HepG2 (cell line): ENCODE results near the gene SLIRP. TPM values are rescaled to one million over a fixed set of nuclear protein-coding genes. Genes with fewer than 3 reads are reported as not detected.
A peak's percentile ranks its signal among the peaks of the same experiment; 100 is the strongest.

ENCODE experiments used
- ATAC-seq: fragments of 200-7000 bp; cut with Tn5 transposase; 3 replicates; pipeline ENCODE4 v1.9.1; 2020; ENCODE audit warnings: mild to moderate bottlenecking, moderate library complexity
- BruUV-seq: library from RNA; stranded (reverse); fragments of 400-500 nt; replicated peaks from 2 replicates; lab custom pipeline; 2021; lab: Mats Ljungman, UMichigan
- CTCF ChIA-PET: fragments of 300-600 bp; formaldehyde crosslinking; extraction: SDS; loops from one replicate; lab custom pipeline; 2021; ENCODE audit warnings: low total read pairs, inconsistent platforms, low intra/inter-chr PET ratio; lab: Yijun Ruan, JAX
- POLR2A ChIA-PET: fragments of 350-600 bp; sonication (Branson Sonifier 250); formaldehyde crosslinking; loops from one replicate; lab custom pipeline; 2020; ENCODE audit warnings: antibody characterized with exemption, inconsistent platforms; lab: Yijun Ruan, JAX
- DNase-seq: peaks from one replicate; pipeline ENCODE4 v3.0.0-alpha.2; 2015; ENCODE audit warnings: low spot score
- FAIRE-seq: peaks from 3 replicates; lab custom pipeline; 2011; peaks lifted over from hg19 to GRCh38; lab: Jason Lieb, UNC
- H2AFZ ChIP-seq: one replicate; pipeline ENCODE4 v1.6.1; 2011; ENCODE audit warnings: low read length, inconsistent platforms
- H3K27ac ChIP-seq: fragments of 300-600 bp; 3 replicates; pipeline ENCODE4 v1.8.0; 2011; ENCODE audit warnings: mixed run types, mild to moderate bottlenecking, mixed read lengths, low read length, inconsistent platforms; ENCODE audit not compliant: insufficient read depth; ENCODE audit errors: extremely low read length
- H3K27me3 ChIP-seq, 2 experiments: fragments of 200-600 bp in 1 of 2; 2 replicates in 1 of 2; 3 replicates in 1 of 2; pipeline versions ENCODE4 v1.6.0 to v1.8.0; 2011; ENCODE audit warnings: low read length in 2 of 2, mild to moderate bottlenecking in 2 of 2, moderate library complexity in 2 of 2, inconsistent platforms in 1 of 2; ENCODE audit not compliant: insufficient read depth in 2 of 2, control insufficient read depth in 1 of 2
- H3K36me3 ChIP-seq, 2 experiments: fragments of 200-600 bp in 1 of 2; replicated peaks in 1 of 2; 2 replicates in 1 of 2; 3 replicates in 1 of 2; pipeline versions ENCODE4 v1.5.1 to v1.8.0; 2011; ENCODE audit warnings: low read length in 2 of 2, inconsistent platforms in 1 of 2; ENCODE audit not compliant: insufficient read depth in 2 of 2, control insufficient read depth in 1 of 2
- H3K4me1 ChIP-seq: 2 replicates; pipeline ENCODE4 v1.5.1; 2012; ENCODE audit warnings: low read length, inconsistent platforms; ENCODE audit not compliant: insufficient read depth
- H3K4me2 ChIP-seq: 2 replicates; pipeline ENCODE4 v1.6.0; 2011; ENCODE audit warnings: low read depth, low read length, inconsistent platforms
- H3K4me3 ChIP-seq, 3 experiments: fragments of 200-600 bp in 1 of 3; sonication (generic), shearing (Covaris generic) in 1 of 3; replicated peaks in 1 of 3; 2 replicates each; pipeline ENCODE4 v1.5.1; 2011 to 2016; ENCODE audit warnings: low read length in 3 of 3, inconsistent platforms in 2 of 3, low read depth in 2 of 3, mild to moderate bottlenecking in 2 of 3, control low read depth in 1 of 3, mixed read lengths in 1 of 3; ENCODE audit not compliant: insufficient read depth in 1 of 3
- H3K79me2 ChIP-seq: one replicate; pipeline ENCODE4 v1.6.1; 2011; ENCODE audit warnings: low read length, inconsistent platforms; ENCODE audit not compliant: insufficient read depth
- H3K9ac ChIP-seq: 2 replicates; pipeline ENCODE4 v1.6.0; 2011; ENCODE audit warnings: mild to moderate bottlenecking, low read depth, low read length, inconsistent platforms; ENCODE audit not compliant: insufficient read depth
- H3K9me3 ChIP-seq: 2 replicates; pipeline ENCODE4 v1.5.1; 2012; ENCODE audit warnings: mild to moderate bottlenecking, low read length
- H4K20me1 ChIP-seq: 2 replicates; pipeline ENCODE4 v1.6.0; 2011; ENCODE audit warnings: inconsistent platforms, mild to moderate bottlenecking, low read length, moderate library complexity; ENCODE audit not compliant: insufficient read depth
- ARID5B ChIP-seq: IDR thresholded peaks from 2 replicates; pipeline ENCODE4 v1.4.0; 2020; ENCODE audit warnings: mild to moderate bottlenecking, missing genetic modification reagents
- ASH2L ChIP-seq: fragments of 300-600, 200-600 bp; sonication (generic); IDR thresholded peaks from 2 replicates; pipeline ENCODE4 v1.7.0; 2017; ENCODE audit warnings: low read depth, mild to moderate bottlenecking, moderate library complexity, mixed read lengths, low read length; ENCODE audit not compliant: insufficient read length
- EP300 ChIP-seq, 3 experiments: sonication (generic) in 1 of 3; formaldehyde crosslinking in 1 of 3; IDR thresholded peaks; 2 replicates each; pipeline versions ENCODE4 v1.5.1 to v1.6.1; 2011 to 2020; ENCODE audit warnings: low read depth in 2 of 3, low read length in 2 of 3, borderline replicate concordance in 1 of 3, improper control_type of control experiment in 1 of 3, mild to moderate bottlenecking in 1 of 3, missing genetic modification reagents in 1 of 3, moderate library complexity in 1 of 3
- HDAC1 ChIP-seq: sonication (generic); formaldehyde crosslinking; IDR thresholded peaks from 2 replicates; pipeline ENCODE4 v1.5.1; 2020; ENCODE audit warnings: mild to moderate bottlenecking, missing genetic modification reagents
- PCBP2 ChIP-seq: fragments of 200-400 bp; formaldehyde crosslinking; optimal IDR thresholded peaks from 2 replicates; pipeline ENCODE3; 2018; ENCODE audit warnings: low read length, low read depth; ENCODE audit not compliant: poor library complexity, severe bottlenecking
- RXRB ChIP-seq: IDR thresholded peaks from 2 replicates; pipeline ENCODE4 v1.6.1; 2016; ENCODE audit warnings: borderline replicate concordance, missing genetic modification reagents, missing compliant biosample characterization
- THAP11 ChIP-seq: IDR thresholded peaks from 2 replicates; pipeline ENCODE4 v1.6.1; 2016; ENCODE audit warnings: missing biosample characterization, missing genetic modification reagents
- ZNF18 ChIP-seq: sonication (generic); formaldehyde crosslinking; IDR thresholded peaks from 2 replicates; pipeline ENCODE4 v1.8.0; 2022; ENCODE audit warnings: mild to moderate bottlenecking, missing genetic modification reagents; ENCODE audit not compliant: insufficient replicate concordance
- ZNF331 ChIP-seq: sonication (generic); formaldehyde crosslinking; IDR thresholded peaks from 2 replicates; pipeline ENCODE4 v1.4.0; 2020; ENCODE audit warnings: missing genetic modification reagents
- ZNF510 ChIP-seq: sonication (generic); formaldehyde crosslinking; IDR thresholded peaks from 2 replicates; pipeline ENCODE4 v1.4.0; 2020; ENCODE audit warnings: low read depth, mild to moderate bottlenecking, missing genetic modification reagents
- WGBS: methylation state at CpG from one replicate; pipeline ENCODE4 v1.1.6; 2017; ENCODE audit warnings: low lambda C conversion rate; 5-methylcytosine and 5-hydroxymethylcytosine counted together
- in situ Hi-C: cut with HindIII; loops from 2 replicates; pipeline ENCODE4 v1.10.0; 2017; ENCODE audit warnings: low pct_unique_long_range_greater_than_20kb; ENCODE audit not compliant: extremely low pct_ligation_motif_present
- intact Hi-C: fragments of 100-400 bp; cut with micrococcal nuclease; formaldehyde crosslinking; loops from one replicate; pipeline ENCODE4 v1.10.0; 2022; ENCODE audit not compliant: unreplicated experiment
- polyA plus RNA-seq, 8 experiments: library from polyadenylated mRNA; depleted of rRNA in 3 of 8; stranded (reverse) in 7 of 8; unstranded in 1 of 8; fragments of >200 nt; fragmentation: Illumina TruSeq in 4 of 8; extraction: Trizol in 4 of 8; gene quantifications; 2 replicates each; pipeline versions ENCODE4 v1.2.1 to v1.2.3, GENCODE V29; 2011 to 2016; ENCODE audit warnings: low read depth in 4 of 8, missing spikeins in 1 of 8, mixed read lengths in 1 of 8; ENCODE audit not compliant: insufficient read depth in 1 of 8
- total RNA-seq, 5 experiments: library from RNA; depleted of rRNA; stranded (reverse); fragments of >200 nt; fragmentation: Illumina TruSeq; extraction: Trizol; gene quantifications; 2 replicates each; pipeline ENCODE4 v1.2.3, GENCODE V29; 2016; ENCODE audit warnings: low read depth in 1 of 5

The SLIRP gene
- total and polyA plus RNA-seq, 2 of the 13 experiments (the other 11 are each of a cell fraction or from before 2014, with no cell fraction given), result 281 to 548 TPM

GRCh38 chr14:77681196-77682157 lies 26.4 kb upstream of the SLIRP start (continued):
- TF ChIP-seq PCBP2 (no peak), ZNF18 (CRISPR knock-in tag) (peak; percentile 92), RXRB (CRISPR knock-in tag) (0 out of 2 replicates have a peak, but pooled peaks have one; percentile 6)
- TF ChIP-seq, all 625 proteins: peak for 24

GRCh38 chr14:77682158-77682553 lies 25.7 kb upstream of the SLIRP start:
- 0 out of 2 replicates have a peak, but pooled peaks have one; percentile 4 for TF ChIP-seq ARID5B (CRISPR knock-in tag)
- TF ChIP-seq ZNF331, result no peak
- 0 out of 2 replicates have a peak, but pooled peaks have one; percentile 1 for TF ChIP-seq THAP11
- TF ChIP-seq ASH2L, result peak; percentile 26
- 0 out of 2 replicates have a peak, but pooled peaks have one; percentile 5 for TF ChIP-seq HDAC1 (CRISPR knock-in tag)
- TF ChIP-seq ZNF510, result no peak
- TF ChIP-seq EP300 (IDR thresholded peaks at IDR 0.05; ENCODE audit: low read depth in 2 of 2, low read length in 2 of 2), result peak in 1 of 2 experiments; percentile 39; a peak in 1 of 4 replicates
- TF ChIP-seq EP300 (CRISPR knock-in tag; IDR thresholded peaks at IDR 0.05; ENCODE audit: borderline replicate concordance), result no peak

More at GRCh38 chr14:77682158-77682553, 25.7 kb upstream of the SLIRP start:
- H4K20me1 ChIP-seq, result no peaks in the 10 kb centered on the region
- H3K36me3 ChIP-seq, result peaks cover 3 to 10% of the 10 kb centered on the region in 2 experiments; a peak in 1 of 5 replicates
- no peak overlapping the region for H3K4me3 ChIP-seq
- H2AFZ ChIP-seq, result no peak overlapping the region
- POLR2A ChIA-PET, result interaction anchor here (1.0 kb wide), 1 partner anchor 27 kb away, joined by 3 read pairs; no protein-coding TSS in a partner anchor
- BruUV-seq, result no TSS peak
- peak overlapping the region; percentile 31 for H3K4me2 ChIP-seq
- intact Hi-C loops, result no loop called here
- FAIRE-seq, result no peak
- peak overlapping the region; percentile 36 for H3K27ac ChIP-seq
- H3K9me3 ChIP-seq, result no peaks in the 10 kb centered on the region
- H3K9ac ChIP-seq, result no peak overlapping the region
- H3K27me3 ChIP-seq, result no peaks in the 10 kb centered on the region
- peaks cover 18% of the 10 kb centered on the region for H3K4me1 ChIP-seq
- 15% methylated on average over 1 of the region's 1 CpG for WGBS
- no peaks in the 10 kb centered on the region for H3K79me2 ChIP-seq
- DNase-seq, result peak; percentile 27
- CTCF ChIA-PET, result no interaction called here
- ATAC-seq, result no peak
- in situ Hi-C loops, result no loop called here
